CD14-positive monocyte (primary cell): ENCODE measurements around the gene TMEM250. TPM values are rescaled to one million over a fixed set of nuclear protein-coding genes. Genes with fewer than 3 reads are reported as not detected.

Source experiments
- DNase-seq, 3 donors: peaks; one replicate each; pipeline ENCODE4 v3.0.0-alpha.2; 2011 to 2022
- H2AFZ ChIP-seq: 2 replicates; pipeline ENCODE4 v1.6.0; 2012; ENCODE audit warnings: mild to moderate bottlenecking, low read depth, low read length, inconsistent platforms; ENCODE audit not compliant: insufficient read depth, poor library complexity, severe bottlenecking
- H3K27ac ChIP-seq, 2 donors: 1 replicate in 1 of 2; 2 replicates in 1 of 2; pipeline ENCODE4 v1.5.1; 2012 to 2013; ENCODE audit warnings: low read length in 2 of 2, control low read depth in 1 of 2, inconsistent platforms in 1 of 2, low read depth in 1 of 2, mild to moderate bottlenecking in 1 of 2
- H3K27me3 ChIP-seq, 2 donors: one replicate each; pipeline versions ENCODE4 v1.6.0 to v1.6.1; 2011 to 2013; ENCODE audit warnings: low read length in 2 of 2; ENCODE audit not compliant: control insufficient read depth in 2 of 2, insufficient read depth in 2 of 2
- H3K36me3 ChIP-seq, 2 donors: replicated peaks in 1 of 2; 1 replicate in 1 of 2; 2 replicates in 1 of 2; pipeline versions ENCODE4 v1.5.1 to v1.6.1; 2012 to 2013; ENCODE audit warnings: low read length in 2 of 2, control low read depth in 1 of 2, inconsistent platforms in 1 of 2, mild to moderate bottlenecking in 1 of 2; ENCODE audit not compliant: insufficient read depth in 2 of 2, control insufficient read depth in 1 of 2
- H3K4me1 ChIP-seq, 2 donors: 1 replicate in 1 of 2; 2 replicates in 1 of 2; pipeline versions ENCODE4 v1.5.1 to v1.6.1; 2012 to 2013; ENCODE audit warnings: low read length in 2 of 2, control low read depth in 1 of 2, inconsistent platforms in 1 of 2, mild to moderate bottlenecking in 1 of 2, moderate library complexity in 1 of 2; ENCODE audit not compliant: insufficient read depth in 2 of 2, control insufficient read depth in 1 of 2
- H3K4me2 ChIP-seq: replicated peaks from 2 replicates; pipeline ENCODE3; 2012; ENCODE audit warnings: low read length, moderate library complexity, mild to moderate bottlenecking; ENCODE audit not compliant: poor library complexity, severe bottlenecking; ENCODE audit errors: extremely low read depth
- H3K4me3 ChIP-seq, 3 experiments: fragments of 200-600 bp in 1 of 3; sonication (generic) in 1 of 3; replicated peaks in 1 of 3; 1 replicate in 2 of 3; 2 replicates in 1 of 3; pipeline ENCODE4 v1.5.1; 2011 to 2013; ENCODE audit warnings: low read length in 3 of 3, mild to moderate bottlenecking in 3 of 3, control low read depth in 2 of 3, low read depth in 2 of 3, inconsistent platforms in 1 of 3, moderate library complexity in 1 of 3
- H3K79me2 ChIP-seq: 2 replicates; pipeline ENCODE4 v1.6.0; 2012; ENCODE audit warnings: mild to moderate bottlenecking, control low read depth, inconsistent platforms, low read length, moderate library complexity; ENCODE audit not compliant: insufficient read depth
- H3K9ac ChIP-seq: 2 replicates; pipeline ENCODE4 v1.6.0; 2017; ENCODE audit warnings: low read length, mild to moderate bottlenecking; ENCODE audit not compliant: insufficient read depth, poor library complexity, severe bottlenecking
- H3K9me3 ChIP-seq, 2 donors: replicated peaks in 1 of 2; 1 replicate in 1 of 2; 2 replicates in 1 of 2; pipeline versions ENCODE4 v1.5.1 to v1.6.1; 2012 to 2013; ENCODE audit warnings: low read length in 2 of 2, control low read depth in 1 of 2; ENCODE audit not compliant: control insufficient read depth in 1 of 2, insufficient read depth in 1 of 2
- H4K20me1 ChIP-seq: 2 replicates; pipeline ENCODE4 v1.6.0; 2012; ENCODE audit warnings: mild to moderate bottlenecking, low read length, control low read depth, moderate library complexity; ENCODE audit not compliant: insufficient read depth
- H3K27ac Mint-ChIP-seq, 7 donors: one replicate each; pipeline ENCODE4 v1.8.0; 2020; ENCODE audit warnings: mild to moderate bottlenecking in 7 of 7, mixed read lengths in 7 of 7, moderate library complexity in 6 of 7, inconsistent platforms in 2 of 7
- H3K27me3 Mint-ChIP-seq, 3 donors: one replicate each; pipeline ENCODE4 v1.8.0; 2021 to 2022; ENCODE audit warnings: low read depth in 3 of 3, mild to moderate bottlenecking in 3 of 3, mixed read lengths in 3 of 3, moderate library complexity in 3 of 3, inconsistent platforms in 1 of 3
- H3K36me3 Mint-ChIP-seq, 2 donors: one replicate each; pipeline ENCODE4 v1.8.0; 2020; ENCODE audit warnings: mixed read lengths in 2 of 2, inconsistent platforms in 1 of 2, mild to moderate bottlenecking in 1 of 2
- H3K4me1 Mint-ChIP-seq: one replicate; pipeline ENCODE4 v1.8.0; 2020; ENCODE audit warnings: mild to moderate bottlenecking, mixed read lengths
- H3K4me3 Mint-ChIP-seq, 2 donors: one replicate each; pipeline ENCODE4 v1.8.0; 2020; ENCODE audit warnings: mild to moderate bottlenecking in 2 of 2, mixed read lengths in 2 of 2, moderate library complexity in 1 of 2
- H3K9me3 Mint-ChIP-seq, 7 donors: one replicate each; pipeline ENCODE4 v1.8.0; 2020 to 2022; ENCODE audit warnings: mixed read lengths in 7 of 7, mild to moderate bottlenecking in 6 of 7, moderate library complexity in 6 of 7, inconsistent platforms in 2 of 7
- CTCF ChIP-seq: fragments of 200-600 bp; IDR thresholded peaks from one replicate; pipeline ENCODE4 v1.8.0; 2022; ENCODE audit warnings: antibody characterized with exemption, mild to moderate bottlenecking
- WGBS: methylation state at CpG from one replicate; pipeline ENCODE4 v1.1.5; 2013; ENCODE audit warnings: missing lambda C conversion rate; ENCODE audit not compliant: insufficient coverage; 5-methylcytosine and 5-hydroxymethylcytosine counted together
- intact Hi-C, 2 donors: fragments of 100-400 bp; cut with micrococcal nuclease; formaldehyde crosslinking; loops; one replicate each; pipeline versions ENCODE4 v1.15.0 to v1.15.1; 2023
- polyA plus RNA-seq, 3 donors: library from polyadenylated mRNA; depleted of rRNA in 1 of 3; unstranded in 2 of 3; stranded (reverse) in 1 of 3; fragments of 300-500 nt in 2 of 3; fragments of >200 nt in 1 of 3; fragmentation: Illumina TruSeq in 2 of 3; gene quantifications; 1 replicate in 2 of 3; 2 replicates in 1 of 3; pipeline ENCODE4 v1.2.3, GENCODE V29; 2012 to 2021

TMEM250 gene
- polyA plus RNA-seq, 3 donors, result 11.0 to 38.0 (median 30.9) TPM

GRCh38 chr9:136152931-136153330 lies 34.3 kb upstream of the TMEM250 start:
- H3K9me3 ChIP-seq, result no peaks in the 10 kb centered on the region
- no peaks in the 10 kb centered on the region for H3K36me3 Mint-ChIP-seq
- no peak overlapping the region for H2AFZ ChIP-seq
- no peaks in the 10 kb centered on the region for H3K36me3 ChIP-seq
- H3K4me1 ChIP-seq, result no peaks in the 10 kb centered on the region
- peaks cover 0 to under 1% of the 10 kb centered on the region in 2 donors for H3K27me3 ChIP-seq
- no peak overlapping the region for H3K4me3 Mint-ChIP-seq
- TF ChIP-seq CTCF, result no peak
- H3K4me2 ChIP-seq, result no peak overlapping the region
- H3K27ac Mint-ChIP-seq, result no peak overlapping the region
- H3K9ac ChIP-seq, result no peak overlapping the region
- no peaks in the 10 kb centered on the region for H3K79me2 ChIP-seq
- no peak for DNase-seq
- H4K20me1 ChIP-seq, result no peaks in the 10 kb centered on the region
- peaks cover 0 to 2% (median 0%) of the 10 kb centered on the region in 7 donors for H3K9me3 Mint-ChIP-seq
- 96% methylated on average over 11 of the region's 12 CpGs for WGBS
- no peaks in the 10 kb centered on the region for H3K4me1 Mint-ChIP-seq
- intact Hi-C loops, result no loop called here
- peaks cover 2 to 26% (median 6%) of the 10 kb centered on the region in 3 donors for H3K27me3 Mint-ChIP-seq
- H3K4me3 ChIP-seq, result no peak overlapping the region
- no peak overlapping the region for H3K27ac ChIP-seq

GRCh38 chr9:136152543-136152866 lies 33.8 kb upstream of the TMEM250 start:
- no peak overlapping the region for H3K4me2 ChIP-seq
- H3K4me3 ChIP-seq, result no peak overlapping the region
- Mint-ChIP-seq H3K27me3 (peaks cover 2 to 26% (median 6%) of the 10 kb centered on the region in 3 donors), H3K4me3 (no peak overlapping the region), H3K36me3 (no peaks in the 10 kb centered on the region), H3K4me1 (no peaks in the 10 kb centered on the region), H3K9me3 (peaks cover 0 to 2% (median 0%) of the 10 kb centered on the region in 7 donors), H3K27ac (no peak overlapping the region)
- no peak for DNase-seq
- H3K4me1 ChIP-seq, result no peaks in the 10 kb centered on the region
- H3K79me2 ChIP-seq, result no peaks in the 10 kb centered on the region
- no peak overlapping the region for H3K9ac ChIP-seq
- intact Hi-C loops, result no loop called here
- H3K36me3 ChIP-seq, result no peaks in the 10 kb centered on the region
- peaks cover 0 to 4% of the 10 kb centered on the region in 2 donors for H3K27me3 ChIP-seq
- TF ChIP-seq CTCF, result no peak
- H2AFZ ChIP-seq, result no peak overlapping the region
- WGBS, result 89% methylated on average over 4 of the region's 4 CpGs
- H3K9me3 ChIP-seq, result no peaks in the 10 kb centered on the region
- no peak overlapping the region for H3K27ac ChIP-seq
- no peaks in the 10 kb centered on the region for H4K20me1 ChIP-seq
